HG02759 (cell line): Measurements from ENCODE around the gene C19orf12.
"Not testable (repeated sequence)": the region's sequence is repeated elsewhere in the genome, so short reads cannot be mapped to it uniquely, and the experiment has no call there.

Experiments used
- ATAC-seq: cut with Tn5 transposase; IDR thresholded peaks from one replicate; pipeline ENCODE4 v1.9.1; 2021; ENCODE audit warnings: mild to moderate bottlenecking, moderate library complexity; ENCODE audit not compliant: unreplicated experiment

Gene C19orf12

DNA sequence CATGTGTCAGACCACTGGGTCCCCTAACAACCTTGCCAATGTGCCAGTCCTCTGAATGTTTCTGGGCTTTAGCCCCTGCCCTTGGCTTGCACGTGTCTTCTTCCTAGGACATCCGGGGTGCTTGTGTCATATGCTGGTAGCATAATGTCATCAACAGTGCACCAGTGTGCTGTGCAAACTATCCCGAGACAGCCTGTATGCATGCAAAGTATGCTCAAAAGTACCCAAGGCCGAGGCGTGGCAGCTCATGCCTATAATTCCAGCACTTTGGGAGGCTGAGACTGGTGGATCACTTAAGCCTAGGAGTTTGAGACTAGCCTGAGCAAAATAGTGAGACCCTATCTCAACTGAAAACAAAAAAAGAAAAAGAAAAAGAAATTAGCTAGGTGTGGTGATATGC is 20.8 kb upstream of the C19orf12 start:
- ATAC-seq = no peak

DNA sequence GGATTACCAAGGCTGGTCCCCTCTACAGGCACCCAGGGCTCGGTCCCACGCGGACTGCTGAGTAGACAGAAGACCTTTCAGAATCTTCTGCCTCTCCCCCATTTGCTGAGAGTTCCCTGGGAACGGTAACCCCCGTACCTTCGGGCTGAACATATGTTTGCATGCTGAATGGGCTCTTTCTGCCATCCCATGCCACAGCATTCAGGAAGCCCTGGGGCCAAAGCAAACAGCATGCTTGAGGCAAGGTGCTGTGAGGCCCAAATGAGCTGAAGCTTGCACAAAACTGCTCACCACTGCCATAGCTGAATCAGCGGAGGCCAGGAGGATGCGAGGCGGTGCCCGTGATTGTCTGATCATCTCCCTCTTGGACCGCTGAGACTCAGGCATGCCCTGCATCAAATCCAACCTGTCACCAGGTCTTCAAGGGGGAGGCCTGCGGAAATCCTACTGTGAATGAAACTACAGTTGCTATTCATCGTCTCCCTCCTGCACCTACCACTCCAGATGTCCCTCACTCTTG is 16.3 kb upstream of the C19orf12 start:
- no peak for ATAC-seq

GRCh38 chr19:29727906-29728305 is 12.8 kb upstream of the C19orf12 start:
- no peak for ATAC-seq

DNA sequence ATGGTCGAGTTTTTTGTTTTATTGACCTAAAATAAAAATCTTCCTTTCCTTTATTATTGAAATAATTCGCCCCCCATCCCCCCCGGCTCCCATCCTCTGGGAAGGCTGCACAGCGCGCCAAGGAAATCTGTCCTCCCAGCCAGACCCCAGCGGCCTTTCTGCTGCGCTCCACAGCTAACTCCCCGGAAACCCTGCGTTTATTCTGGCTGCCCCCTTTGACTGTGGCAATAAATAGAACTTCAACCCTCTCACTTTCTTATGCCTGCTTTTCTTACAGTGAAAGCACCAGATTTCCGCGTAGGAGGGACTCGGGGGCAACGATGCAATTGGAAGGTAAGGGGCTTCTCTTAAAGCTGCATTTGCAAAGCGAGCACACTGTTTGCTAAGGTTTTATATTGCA is 9.7 kb upstream of the C19orf12 start:
- ATAC-seq = no peak

DNA sequence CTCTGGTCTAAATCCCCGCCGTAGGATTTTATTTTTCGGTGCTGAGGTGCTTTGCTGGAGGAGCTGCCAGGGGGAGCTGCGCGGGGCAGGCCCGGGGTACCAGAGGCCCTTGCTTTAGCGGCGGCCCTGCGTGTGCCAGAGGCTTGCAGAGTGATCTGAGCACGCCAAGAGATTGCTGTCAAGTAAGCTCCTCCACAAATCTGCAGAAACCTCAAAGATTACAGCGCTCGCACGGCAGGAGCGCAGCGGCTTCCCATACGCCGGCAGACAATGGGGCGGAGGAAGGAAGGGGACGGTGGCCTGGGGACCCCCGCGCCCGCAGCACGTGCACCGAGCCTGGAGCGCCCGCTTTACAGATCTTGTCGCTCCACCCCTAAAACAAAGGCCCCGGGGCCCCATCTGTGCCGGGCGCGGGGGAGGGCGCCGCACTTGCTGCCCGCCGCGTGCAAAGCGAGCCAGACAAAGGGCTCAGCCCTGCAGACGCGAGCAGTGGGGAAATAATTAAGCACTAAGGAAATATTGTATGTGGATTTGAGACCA is 9.1 kb upstream of the C19orf12 start:
- no peak for ATAC-seq

- no peak for ATAC-seq
Measured at GRCh38 chr19:29717051-29717450, 2.0 kb upstream of the C19orf12 start.

DNA sequence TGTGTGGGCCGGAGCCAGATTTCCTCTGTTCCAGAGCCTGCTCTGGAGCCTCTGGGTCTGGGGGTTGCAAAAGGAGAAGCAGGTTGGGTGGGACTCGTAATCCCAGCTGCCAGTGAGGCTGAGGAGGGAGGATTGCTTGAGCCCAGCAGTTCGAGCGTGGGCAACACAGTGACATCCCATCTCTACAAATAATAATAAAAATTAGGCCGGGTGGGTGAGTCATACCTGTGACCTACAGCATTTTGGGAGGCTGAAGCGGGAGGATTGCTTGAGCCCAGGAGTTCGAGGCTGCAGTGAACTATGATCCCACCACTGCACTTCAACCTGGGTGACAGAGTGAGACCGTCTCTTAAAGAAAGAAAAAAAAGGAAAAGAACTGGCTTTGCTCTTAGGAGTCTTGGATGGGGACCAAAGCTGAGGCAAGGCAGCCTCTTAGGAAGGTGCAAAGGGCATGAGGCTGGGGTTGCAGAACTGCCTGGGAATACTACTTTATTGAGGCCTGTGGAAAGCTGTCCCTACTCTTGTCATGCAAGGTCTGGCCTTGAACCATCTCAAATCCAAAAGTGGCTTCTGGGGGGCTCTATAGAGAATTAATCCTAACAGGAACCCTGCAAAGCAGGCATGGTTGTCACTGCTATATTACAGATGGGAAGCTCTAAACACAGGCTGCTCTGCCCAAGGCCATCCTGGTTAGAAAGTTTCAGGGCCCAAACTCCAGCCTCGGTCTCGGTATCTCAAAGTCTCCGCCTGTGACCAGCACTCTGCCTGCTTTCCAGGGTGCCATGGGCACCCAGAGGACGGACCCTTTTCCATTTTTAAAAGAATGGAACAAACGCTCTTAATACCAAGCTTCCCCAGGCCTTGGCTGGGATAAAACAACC is 880 bp upstream of the C19orf12 start:
- peak; percentile 5 for ATAC-seq

DNA sequence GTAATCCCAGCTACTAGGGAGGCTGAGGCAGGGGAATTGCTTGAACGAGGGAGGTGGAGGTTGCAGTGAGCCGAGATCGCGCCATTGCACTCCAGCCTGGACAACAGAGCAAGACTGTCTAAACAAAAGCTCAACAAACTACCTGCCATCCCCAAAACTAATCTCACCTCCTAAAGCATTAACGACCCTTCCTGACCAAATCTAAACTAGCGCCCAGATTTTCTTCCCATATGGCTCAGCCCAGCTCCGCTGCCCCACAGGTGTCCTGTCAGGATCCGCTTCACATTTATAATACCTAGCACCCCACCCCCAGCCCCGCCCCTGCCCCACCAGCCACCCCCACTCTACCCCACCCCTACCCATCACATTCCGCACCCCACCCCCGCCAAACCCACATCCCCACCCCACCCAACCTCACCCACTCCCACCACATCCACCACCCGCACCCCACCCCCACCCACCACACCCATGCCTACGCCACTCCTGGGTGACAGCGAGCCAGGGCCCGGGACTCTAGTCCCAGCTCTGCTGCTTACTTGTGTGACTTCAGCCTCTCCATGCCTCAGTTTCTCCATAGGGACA is 599 bp downstream of the C19orf12 start:
- ATAC-seq = peak; percentile 28

DNA sequence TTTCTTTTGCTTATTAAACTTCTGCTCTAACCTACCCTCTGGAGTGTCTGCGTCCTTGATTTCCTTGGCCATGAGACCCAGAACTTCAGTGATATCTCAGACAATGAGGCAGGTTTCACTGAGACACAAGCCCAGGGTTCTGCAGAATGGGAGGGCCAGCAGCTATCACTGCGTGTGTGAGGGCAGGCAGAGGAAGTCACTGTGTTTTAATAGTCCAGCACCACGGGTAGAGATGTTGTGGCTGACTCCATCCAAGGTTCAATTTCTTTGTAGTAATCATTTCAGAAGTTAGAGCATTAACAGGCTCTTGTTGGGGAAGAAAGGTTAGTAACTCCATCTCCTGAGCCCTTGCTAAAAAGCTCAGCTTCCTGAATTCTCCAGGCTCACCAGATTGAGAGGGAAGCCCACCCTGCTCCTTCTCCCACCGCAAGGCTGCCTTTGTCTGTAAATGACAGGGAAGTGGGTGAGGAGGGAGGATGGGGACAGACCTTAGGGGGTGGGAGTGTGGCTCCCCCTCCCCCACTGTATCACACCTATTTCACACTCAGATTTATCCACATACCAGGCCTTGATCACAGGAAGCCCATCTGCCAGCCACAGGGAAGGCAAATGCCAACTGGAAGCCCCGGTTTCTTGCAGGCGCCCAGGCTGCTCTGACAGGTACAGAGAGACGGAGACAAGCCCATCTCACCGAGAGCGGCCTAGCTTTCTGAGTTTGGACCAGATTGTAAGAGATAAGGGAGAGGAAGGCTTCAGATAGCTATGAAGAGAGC is 2.1 kb downstream of the C19orf12 start:
- ATAC-seq = no peak

GRCh38 chr19:29711584-29712132 is 3.4 kb downstream of the C19orf12 start:
- no peak for ATAC-seq

GRCh38 chr19:29709440-29709798 is 5.6 kb downstream of the C19orf12 start:
- ATAC-seq = not testable (repeated sequence)

GRCh38 chr19:29708554-29709439 is 6.3 kb downstream of the C19orf12 start:
- ATAC-seq = no peak

GRCh38 chr19:29706635-29707034 is 8.4 kb downstream of the C19orf12 start:
- no peak for ATAC-seq

GRCh38 chr19:29705706-29706105 is 9.4 kb downstream of the C19orf12 start:
- no peak for ATAC-seq

GRCh38 chr19:29704562-29705558 is 10.2 kb downstream of the C19orf12 start:
- peak; percentile 77 for ATAC-seq

- ATAC-seq = no peak
Measured at GRCh38 chr19:29702963-29703320, 12.1 kb downstream of the C19orf12 start.

- ATAC-seq = no peak
Measured at GRCh38 chr19:29702161-29702962, 12.7 kb downstream of the C19orf12 start.

GRCh38 chr19:29700498-29700897 is 14.6 kb downstream of the C19orf12 start:
- no peak for ATAC-seq
